DND-41 (cell line): ENCODE measurements around the gene CACNA1D.

ENCODE experiments used
- ATAC-seq: fragments of 200-7000 bp; cut with Tn5 transposase; 3 replicates; pipeline ENCODE4 v1.9.1; 2021; ENCODE audit warnings: low read depth; ENCODE audit not compliant: insufficient read depth
- DNase-seq: peaks from one replicate; pipeline ENCODE4 v3.0.0-alpha.2; 2020
- H2AFZ ChIP-seq: 2 replicates; pipeline ENCODE4 v1.6.0; 2012; ENCODE audit warnings: low read depth, low read length
- H3K27ac ChIP-seq: 2 replicates; pipeline ENCODE4 v1.5.1; 2012; ENCODE audit warnings: low read length, inconsistent platforms
- H3K27me3 ChIP-seq: fragments of 200-600 bp; sonication (generic); 2 replicates; pipeline ENCODE4 v1.6.0; 2012; ENCODE audit warnings: low read length, mild to moderate bottlenecking, inconsistent platforms; ENCODE audit not compliant: insufficient read depth, poor library complexity
- H3K36me3 ChIP-seq: 2 replicates; pipeline ENCODE4 v1.5.1; 2012; ENCODE audit warnings: low read length, inconsistent platforms; ENCODE audit not compliant: insufficient read depth
- H3K4me1 ChIP-seq: 2 replicates; pipeline ENCODE4 v1.5.1; 2012; ENCODE audit warnings: mild to moderate bottlenecking, low read length; ENCODE audit not compliant: insufficient read depth
- H3K4me2 ChIP-seq: 2 replicates; pipeline ENCODE4 v1.6.0; 2012; ENCODE audit warnings: mild to moderate bottlenecking, moderate library complexity, low read length, inconsistent platforms; ENCODE audit not compliant: insufficient read depth
- H3K4me3 ChIP-seq, 2 experiments: fragments of 200-600 bp in 1 of 2; shearing (Covaris generic) in 1 of 2; 2 replicates each; pipeline ENCODE4 v1.5.1; 2012 to 2016; ENCODE audit warnings: inconsistent platforms in 2 of 2, low read length in 2 of 2, mild to moderate bottlenecking in 2 of 2, low read depth in 1 of 2, moderate library complexity in 1 of 2
- H3K79me2 ChIP-seq: 2 replicates; pipeline ENCODE4 v1.6.0; 2012; ENCODE audit warnings: low read length, inconsistent platforms; ENCODE audit not compliant: insufficient read depth
- H3K9ac ChIP-seq: 2 replicates; pipeline ENCODE4 v1.6.0; 2012; ENCODE audit warnings: low read depth, mild to moderate bottlenecking, inconsistent platforms, low read length, moderate library complexity
- H3K9me3 ChIP-seq: 2 replicates; pipeline ENCODE4 v1.5.1; 2012; ENCODE audit warnings: low read length, moderate library complexity, mild to moderate bottlenecking, inconsistent platforms; ENCODE audit not compliant: insufficient read depth, severe bottlenecking
- H4K20me1 ChIP-seq: 2 replicates; pipeline ENCODE4 v1.6.0; 2012; ENCODE audit warnings: low read length; ENCODE audit not compliant: insufficient read depth
- EZH2 ChIP-seq: IDR thresholded peaks from 3 replicates; pipeline ENCODE4 v1.6.1; 2012; ENCODE audit warnings: borderline replicate concordance, low read depth, mild to moderate bottlenecking, moderate library complexity, low read length, inconsistent platforms; ENCODE audit not compliant: severe bottlenecking
- TF ChIP-seq, protein P1 (sequence below): IDR thresholded peaks from 2 replicates; pipeline ENCODE4 v1.5.1; 2012; ENCODE audit warnings: borderline replicate concordance, low read length, moderate library complexity, mild to moderate bottlenecking; ENCODE audit not compliant: poor library complexity, severe bottlenecking; ENCODE audit errors: extremely low read depth

The CACNA1D gene

DNA sequence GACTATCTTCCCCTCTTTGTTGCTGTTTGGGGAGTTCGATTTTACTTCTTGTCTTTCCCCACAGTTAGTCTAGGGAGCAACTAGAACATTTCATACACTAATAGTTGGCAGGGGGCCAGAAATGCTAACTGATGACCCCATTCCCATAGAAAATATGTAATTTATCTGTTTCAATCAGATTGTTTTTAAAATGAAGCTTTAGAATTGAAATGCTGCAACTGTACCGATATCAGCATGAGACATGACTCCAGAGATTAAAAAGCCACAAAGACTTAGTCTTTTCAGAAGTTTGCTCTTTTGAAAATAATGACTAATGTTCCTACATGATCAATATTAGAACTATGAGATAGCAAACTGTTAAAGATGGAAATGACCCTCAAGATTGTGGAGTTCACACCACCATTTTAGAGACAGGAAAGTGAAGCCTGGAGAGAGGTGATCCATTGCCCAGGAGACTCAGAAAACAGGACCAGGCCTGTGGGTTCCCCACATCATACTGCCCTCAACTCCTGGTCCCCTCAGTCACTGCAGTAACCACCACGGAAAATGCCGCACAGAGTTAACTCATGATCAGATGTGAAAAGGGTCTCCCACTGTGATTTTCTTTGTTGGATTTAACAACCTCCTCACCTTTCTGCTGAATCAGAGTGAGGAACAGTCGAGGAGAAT is 221.5 kb downstream of the CACNA1D start:
- no peak for DNase-seq
- peaks cover 19% of the 10 kb centered on the region for H3K27me3 ChIP-seq
- H3K27ac ChIP-seq: no peak overlapping the region

DNA sequence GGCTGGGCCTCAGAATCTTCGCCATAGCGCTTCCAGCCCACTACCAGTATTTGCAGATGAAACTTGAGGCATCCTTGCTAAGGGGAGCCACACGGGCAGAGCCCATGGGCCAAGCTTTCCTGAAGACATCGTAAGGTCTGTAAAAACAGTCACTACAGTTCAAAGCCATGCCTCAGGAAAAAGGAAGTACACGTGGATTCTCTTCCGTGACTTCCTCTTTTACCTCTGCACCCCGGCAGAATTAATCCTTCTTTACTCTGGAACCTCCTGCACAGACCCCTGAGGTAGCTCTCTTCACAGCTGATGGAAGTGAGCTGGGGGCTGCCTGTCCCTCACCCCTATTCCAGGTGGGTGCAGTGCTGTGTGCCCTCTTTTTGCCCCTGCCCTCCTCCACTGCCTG is 222.6 kb downstream of the CACNA1D start:
- Histone ChIP-seq H3K4me3 (no peak overlapping the region), H3K9ac (no peak overlapping the region), H3K79me2 (no peaks in the 10 kb centered on the region), H3K4me1 (no peaks in the 10 kb centered on the region), H2AFZ (no peak overlapping the region), H3K4me2 (no peak overlapping the region), H3K36me3 (no peaks in the 10 kb centered on the region), H4K20me1 (no peaks in the 10 kb centered on the region), H3K27me3 (peaks cover 17% of the 10 kb centered on the region), H3K27ac (no peak overlapping the region), H3K9me3 (no peaks in the 10 kb centered on the region)
- DNase-seq: no peak
- no peak for ATAC-seq
- TF ChIP-seq, protein P1, sequence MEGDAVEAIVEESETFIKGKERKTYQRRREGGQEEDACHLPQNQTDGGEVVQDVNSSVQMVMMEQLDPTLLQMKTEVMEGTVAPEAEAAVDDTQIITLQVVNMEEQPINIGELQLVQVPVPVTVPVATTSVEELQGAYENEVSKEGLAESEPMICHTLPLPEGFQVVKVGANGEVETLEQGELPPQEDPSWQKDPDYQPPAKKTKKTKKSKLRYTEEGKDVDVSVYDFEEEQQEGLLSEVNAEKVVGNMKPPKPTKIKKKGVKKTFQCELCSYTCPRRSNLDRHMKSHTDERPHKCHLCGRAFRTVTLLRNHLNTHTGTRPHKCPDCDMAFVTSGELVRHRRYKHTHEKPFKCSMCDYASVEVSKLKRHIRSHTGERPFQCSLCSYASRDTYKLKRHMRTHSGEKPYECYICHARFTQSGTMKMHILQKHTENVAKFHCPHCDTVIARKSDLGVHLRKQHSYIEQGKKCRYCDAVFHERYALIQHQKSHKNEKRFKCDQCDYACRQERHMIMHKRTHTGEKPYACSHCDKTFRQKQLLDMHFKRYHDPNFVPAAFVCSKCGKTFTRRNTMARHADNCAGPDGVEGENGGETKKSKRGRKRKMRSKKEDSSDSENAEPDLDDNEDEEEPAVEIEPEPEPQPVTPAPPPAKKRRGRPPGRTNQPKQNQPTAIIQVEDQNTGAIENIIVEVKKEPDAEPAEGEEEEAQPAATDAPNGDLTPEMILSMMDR: no peak
- TF ChIP-seq EZH2: no peak

More for the DNA sequence above, 221.5 kb downstream of the CACNA1D start:
- Histone ChIP-seq H2AFZ (no peak overlapping the region), H3K4me1 (no peaks in the 10 kb centered on the region), H3K9ac (no peak overlapping the region), H3K4me3 (no peak overlapping the region), H4K20me1 (no peaks in the 10 kb centered on the region), H3K36me3 (no peaks in the 10 kb centered on the region), H3K4me2 (no peak overlapping the region), H3K79me2 (no peaks in the 10 kb centered on the region), H3K9me3 (no peaks in the 10 kb centered on the region)
- TF ChIP-seq, protein P1: no peak
- no peak for TF ChIP-seq EZH2
- no peak for ATAC-seq

DNA sequence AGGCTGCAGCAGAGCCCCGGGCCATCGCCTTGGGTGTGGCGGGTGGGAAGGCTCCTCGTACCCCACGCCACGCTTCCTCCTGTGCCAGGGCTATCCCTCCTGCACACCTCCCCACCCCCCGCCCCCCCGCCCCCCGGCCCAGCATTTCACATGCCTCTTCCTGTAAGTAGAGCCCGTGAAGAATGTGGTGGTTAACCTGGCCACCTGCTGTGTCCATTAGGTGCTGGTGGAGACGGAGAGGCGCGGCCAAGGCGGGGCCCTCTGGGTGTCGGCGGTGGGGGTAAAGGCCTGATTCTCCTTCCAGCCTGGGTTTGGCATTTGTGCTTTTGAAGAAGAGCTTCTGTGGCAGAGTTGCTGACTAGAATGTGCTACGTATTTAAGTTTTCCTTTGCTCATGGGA is 224.1 kb downstream of the CACNA1D start:
- Histone ChIP-seq H3K4me3 (no peak overlapping the region), H3K4me2 (no peak overlapping the region), H2AFZ (no peak overlapping the region), H3K36me3 (no peaks in the 10 kb centered on the region), H4K20me1 (no peaks in the 10 kb centered on the region), H3K9ac (no peak overlapping the region), H3K27ac (no peak overlapping the region), H3K27me3 (peaks cover 14% of the 10 kb centered on the region), H3K4me1 (no peaks in the 10 kb centered on the region), H3K79me2 (no peaks in the 10 kb centered on the region), H3K9me3 (no peaks in the 10 kb centered on the region)
- TF ChIP-seq, protein P1: no peak
- no peak for TF ChIP-seq EZH2
- no peak for DNase-seq
- no peak for ATAC-seq

DNA sequence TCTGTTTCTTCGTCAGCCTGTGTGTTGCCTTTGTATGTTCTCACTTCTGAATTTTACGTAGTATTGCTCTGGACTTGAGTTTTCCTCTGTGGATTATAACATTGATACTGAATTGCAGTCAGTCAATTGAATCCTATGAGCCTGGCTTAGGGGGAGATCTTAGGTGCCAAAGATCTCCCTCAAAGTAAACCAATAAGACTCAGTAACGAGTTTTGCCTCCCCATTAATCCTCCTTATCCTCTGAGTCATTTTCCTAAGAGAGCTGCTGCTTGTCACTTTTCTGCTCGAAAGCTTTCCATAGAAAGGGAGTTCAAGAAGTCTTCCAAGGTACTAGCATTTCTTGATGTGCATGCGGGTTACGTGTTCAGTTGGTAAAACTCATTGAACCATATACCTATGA is 225.4 kb downstream of the CACNA1D start:
- H3K79me2 ChIP-seq: no peaks in the 10 kb centered on the region
- no peaks in the 10 kb centered on the region for H3K4me1 ChIP-seq
- no peak for ATAC-seq
- no peak overlapping the region for H3K27ac ChIP-seq
- no peak for TF ChIP-seq EZH2
- TF ChIP-seq, protein P1: no peak
- no peak overlapping the region for H3K9ac ChIP-seq
- H2AFZ ChIP-seq: no peak overlapping the region
- no peaks in the 10 kb centered on the region for H4K20me1 ChIP-seq
- H3K27me3 ChIP-seq: peaks cover 9% of the 10 kb centered on the region
- no peaks in the 10 kb centered on the region for H3K9me3 ChIP-seq
- H3K4me2 ChIP-seq: no peak overlapping the region
- no peaks in the 10 kb centered on the region for H3K36me3 ChIP-seq
- no peak for DNase-seq
- no peak overlapping the region for H3K4me3 ChIP-seq
